ENCODE data around the gene SIN3B. TPM values are rescaled to one million over a fixed set of nuclear protein-coding genes. Genes with fewer than 3 reads are reported as not detected.

Gene SIN3B
- polyA plus RNA-seq, 1 of the 3 experiments (the other 2 are of a cell fraction): 29.7 TPM

DNA sequence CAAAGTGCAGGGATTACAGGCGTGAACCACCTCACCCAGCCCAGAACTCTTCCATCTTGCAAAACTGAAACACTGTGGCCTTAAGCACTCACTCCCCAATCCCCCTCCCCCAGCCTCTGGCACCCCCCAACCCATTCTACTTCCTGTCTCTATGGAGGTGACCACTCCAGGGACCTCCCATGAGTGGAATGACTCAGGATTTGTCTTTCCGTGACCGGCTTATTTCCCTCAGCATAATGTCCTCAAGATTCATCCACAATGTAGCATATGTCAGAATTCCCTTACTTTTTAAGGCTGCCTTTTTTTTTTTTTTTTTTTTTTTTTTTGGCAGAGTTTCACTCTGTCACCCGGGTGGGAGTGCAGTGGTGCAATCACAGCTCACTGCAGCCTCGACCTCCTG is 56.0 kb downstream of the SIN3B start:
- no peak for DNase-seq
- Histone ChIP-seq H3K79me2 (ENCODE audit: insufficient read depth) (no peaks in the 10 kb centered on the region), H3K4me2 (no peak overlapping the region), H3K9me2 (no peaks in the 10 kb centered on the region), H4K20me1 (ENCODE audit: insufficient read depth) (no peaks in the 10 kb centered on the region), H3K36me3 (replicated peaks in 1 of 2; ENCODE audit: control insufficient read depth in 1 of 2, insufficient read depth in 2 of 2, low read length in 1 of 2) (peaks cover 0 to 3% of the 10 kb centered on the region in 2 experiments), H3K9ac (no peak overlapping the region), H3K9me3 (no peaks in the 10 kb centered on the region), H3F3A (replicated peaks; ENCODE audit: insufficient read depth) (no peaks in the 10 kb centered on the region), H3K4me1 (ENCODE audit: control insufficient read depth in 1 of 2, insufficient read depth in 2 of 2, low read depth in 1 of 2, low read length in 1 of 2) (peaks cover 0 to 16% of the 10 kb centered on the region in 2 experiments; a peak in 1 of 4 replicates), H3K4me3 (ENCODE audit: low read depth in 2 of 2, low read length in 1 of 2) (no peak overlapping the region), H2AFZ (ENCODE audit: low read depth) (no peak overlapping the region), H3K27ac (ENCODE audit: low read depth in 2 of 2, low read length in 1 of 2) (no peak overlapping the region), H3K27me3 (ENCODE audit: insufficient read depth) (no peaks in the 10 kb centered on the region)
- TF ChIP-seq, protein P1, sequence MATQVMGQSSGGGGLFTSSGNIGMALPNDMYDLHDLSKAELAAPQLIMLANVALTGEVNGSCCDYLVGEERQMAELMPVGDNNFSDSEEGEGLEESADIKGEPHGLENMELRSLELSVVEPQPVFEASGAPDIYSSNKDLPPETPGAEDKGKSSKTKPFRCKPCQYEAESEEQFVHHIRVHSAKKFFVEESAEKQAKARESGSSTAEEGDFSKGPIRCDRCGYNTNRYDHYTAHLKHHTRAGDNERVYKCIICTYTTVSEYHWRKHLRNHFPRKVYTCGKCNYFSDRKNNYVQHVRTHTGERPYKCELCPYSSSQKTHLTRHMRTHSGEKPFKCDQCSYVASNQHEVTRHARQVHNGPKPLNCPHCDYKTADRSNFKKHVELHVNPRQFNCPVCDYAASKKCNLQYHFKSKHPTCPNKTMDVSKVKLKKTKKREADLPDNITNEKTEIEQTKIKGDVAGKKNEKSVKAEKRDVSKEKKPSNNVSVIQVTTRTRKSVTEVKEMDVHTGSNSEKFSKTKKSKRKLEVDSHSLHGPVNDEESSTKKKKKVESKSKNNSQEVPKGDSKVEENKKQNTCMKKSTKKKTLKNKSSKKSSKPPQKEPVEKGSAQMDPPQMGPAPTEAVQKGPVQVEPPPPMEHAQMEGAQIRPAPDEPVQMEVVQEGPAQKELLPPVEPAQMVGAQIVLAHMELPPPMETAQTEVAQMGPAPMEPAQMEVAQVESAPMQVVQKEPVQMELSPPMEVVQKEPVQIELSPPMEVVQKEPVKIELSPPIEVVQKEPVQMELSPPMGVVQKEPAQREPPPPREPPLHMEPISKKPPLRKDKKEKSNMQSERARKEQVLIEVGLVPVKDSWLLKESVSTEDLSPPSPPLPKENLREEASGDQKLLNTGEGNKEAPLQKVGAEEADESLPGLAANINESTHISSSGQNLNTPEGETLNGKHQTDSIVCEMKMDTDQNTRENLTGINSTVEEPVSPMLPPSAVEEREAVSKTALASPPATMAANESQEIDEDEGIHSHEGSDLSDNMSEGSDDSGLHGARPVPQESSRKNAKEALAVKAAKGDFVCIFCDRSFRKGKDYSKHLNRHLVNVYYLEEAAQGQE (IDR thresholded peaks at IDR 0.05; ENCODE audit: low read depth, low read length): no peak
- no peak for TF ChIP-seq TEAD4 (IDR thresholded peaks at IDR 0.05; ENCODE audit: borderline replicate concordance, insufficient read depth)
- TF ChIP-seq, protein P2, sequence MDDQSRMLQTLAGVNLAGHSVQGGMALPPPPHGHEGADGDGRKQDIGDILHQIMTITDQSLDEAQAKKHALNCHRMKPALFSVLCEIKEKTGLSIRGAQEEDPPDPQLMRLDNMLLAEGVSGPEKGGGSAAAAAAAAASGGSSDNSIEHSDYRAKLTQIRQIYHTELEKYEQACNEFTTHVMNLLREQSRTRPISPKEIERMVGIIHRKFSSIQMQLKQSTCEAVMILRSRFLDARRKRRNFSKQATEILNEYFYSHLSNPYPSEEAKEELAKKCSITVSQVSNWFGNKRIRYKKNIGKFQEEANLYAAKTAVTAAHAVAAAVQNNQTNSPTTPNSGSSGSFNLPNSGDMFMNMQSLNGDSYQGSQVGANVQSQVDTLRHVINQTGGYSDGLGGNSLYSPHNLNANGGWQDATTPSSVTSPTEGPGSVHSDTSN (IDR thresholded peaks at IDR 0.05): no peak
- no peak for TF ChIP-seq MXI1 (IDR thresholded peaks at IDR 0.05; ENCODE audit: low read depth, low read length)
- no peak for TF ChIP-seq RXRA (IDR thresholded peaks at IDR 0.05; ENCODE audit: borderline replicate concordance, low read depth)
- TF ChIP-seq EZH2phosphoT487 (IDR thresholded peaks at IDR 0.05; ENCODE audit: borderline replicate concordance, low read depth): no peak
- no peak for TF ChIP-seq RCOR1 (IDR thresholded peaks at IDR 0.05; ENCODE audit: low read length)
- no peak for TF ChIP-seq POLR2AphosphoS5 (IDR thresholded peaks at IDR 0.05; ENCODE audit: low read depth, low read length)
- no peak for TF ChIP-seq RAD21 (IDR thresholded peaks at IDR 0.05; ENCODE audit: low read length)
- TF ChIP-seq FOXM1 (IDR thresholded peaks at IDR 0.05; ENCODE audit: low read depth): no peak
- no peak for TF ChIP-seq NRF1 (IDR thresholded peaks at IDR 0.05; ENCODE audit: low read depth, low read length)
- TF ChIP-seq NFIC (IDR thresholded peaks at IDR 0.05; ENCODE audit: borderline replicate concordance): no peak
- TF ChIP-seq TAF1 (IDR thresholded peaks at IDR 0.05; ENCODE audit: borderline replicate concordance, low read depth, low read length): no peak
- TF ChIP-seq GABPA (IDR thresholded peaks at IDR 0.05; ENCODE audit: low read depth): no peak
- 31% methylated on average over 5 of the region's 5 CpGs for WGBS (ENCODE audit: low lambda C conversion rate)
- ChIA-PET CTCF (no interaction called here), POLR2A (no interaction called here)

Data from SK-N-SH (cell line).